Memory B cell (primary cell): ENCODE data around the gene GULP1.

Experiments used
- ATAC-seq: fragments of 150-1000 bp; cut with Tn5 transposase; 2 replicates; pipeline ENCODE4 v1.10.0; 2021; ENCODE audit warnings: low read depth, mild to moderate bottlenecking, moderate library complexity
- DNase-seq, 2 donors: peaks; one replicate each; pipeline ENCODE4 v3.0.0; 2022; ENCODE audit warnings: low spot score in 2 of 2
- H3K27ac Mint-ChIP-seq: one replicate; pipeline ENCODE4 v1.8.0; 2022; ENCODE audit warnings: mild to moderate bottlenecking, moderate library complexity, mixed read lengths
- H3K27me3 Mint-ChIP-seq: one replicate; pipeline ENCODE4 v1.8.0; 2022; ENCODE audit warnings: mixed read lengths
- H3K36me3 Mint-ChIP-seq: one replicate; pipeline ENCODE4 v1.8.0; 2022; ENCODE audit warnings: mild to moderate bottlenecking, mixed read lengths
- H3K4me1 Mint-ChIP-seq: one replicate; pipeline ENCODE4 v1.8.0; 2022; ENCODE audit warnings: mixed read lengths
- H3K4me3 Mint-ChIP-seq: one replicate; pipeline ENCODE4 v1.8.0; 2022; ENCODE audit warnings: mild to moderate bottlenecking, moderate library complexity, mixed read lengths
- H3K9me3 Mint-ChIP-seq: one replicate; pipeline ENCODE4 v1.8.0; 2022; ENCODE audit warnings: mixed read lengths

GULP1 gene

DNA sequence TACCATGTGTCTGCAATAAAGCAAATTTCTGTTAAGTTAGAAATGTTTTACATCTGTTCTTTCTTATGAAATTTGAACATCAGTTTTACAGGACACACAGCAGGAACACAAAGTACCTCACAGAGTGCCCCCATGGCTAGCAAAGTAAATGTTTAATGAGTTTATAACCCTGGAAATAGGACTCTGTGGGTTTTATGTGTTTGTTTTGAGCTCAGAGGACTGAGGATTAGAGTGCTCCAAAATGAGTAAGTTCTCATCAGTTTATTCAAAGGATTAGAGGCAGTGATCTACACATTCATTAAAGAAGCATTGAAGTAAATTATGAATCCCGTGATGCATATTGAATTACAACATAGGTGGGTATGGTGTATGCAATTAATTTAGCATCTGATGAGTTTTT lies 281.8 kb downstream of the GULP1 start:
- Mint-ChIP-seq H3K27ac (no peak overlapping the region), H3K9me3 (no peaks in the 10 kb centered on the region), H3K36me3 (no peaks in the 10 kb centered on the region), H3K27me3 (no peaks in the 10 kb centered on the region), H3K4me1 (no peaks in the 10 kb centered on the region), H3K4me3 (no peak overlapping the region)
- ATAC-seq (no peak), DNase-seq (no peak)

- Mint-ChIP-seq H3K27me3 (no peaks in the 10 kb centered on the region), H3K27ac (no peak overlapping the region), H3K4me3 (no peak overlapping the region), H3K4me1 (no peaks in the 10 kb centered on the region), H3K36me3 (no peaks in the 10 kb centered on the region), H3K9me3 (no peaks in the 10 kb centered on the region)
- DNase-seq = no peak
- ATAC-seq = no peak
These were observed 284.3 kb downstream of the GULP1 start for GRCh38 chr2:188576006-188576405.

DNA sequence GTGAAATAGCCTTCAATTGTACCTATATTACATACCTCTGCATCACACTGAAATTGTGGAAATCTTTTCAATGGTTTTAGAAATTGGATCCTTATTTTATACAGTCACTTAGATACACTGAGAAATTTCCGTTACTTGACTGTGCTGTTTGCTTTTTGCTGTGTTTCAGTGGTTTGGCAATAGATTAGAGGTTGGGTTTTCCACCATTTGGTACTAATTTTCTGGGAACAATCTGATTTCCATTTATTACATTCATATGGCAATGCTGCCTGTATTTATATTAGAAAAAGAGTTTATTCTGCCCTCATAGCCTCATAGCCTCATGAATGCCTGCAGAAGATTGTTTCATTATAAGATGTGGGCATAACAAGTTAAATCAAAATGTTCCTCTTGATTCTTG lies 285.0 kb downstream of the GULP1 start:
- H3K4me1 Mint-ChIP-seq = no peaks in the 10 kb centered on the region
- no peak overlapping the region for H3K27ac Mint-ChIP-seq
- H3K4me3 Mint-ChIP-seq = no peak overlapping the region
- no peaks in the 10 kb centered on the region for H3K36me3 Mint-ChIP-seq
- no peaks in the 10 kb centered on the region for H3K9me3 Mint-ChIP-seq
- ATAC-seq (no peak), DNase-seq (no peak)
- H3K27me3 Mint-ChIP-seq = no peaks in the 10 kb centered on the region

- no peak for DNase-seq
- Mint-ChIP-seq H3K36me3 (no peaks in the 10 kb centered on the region), H3K9me3 (no peaks in the 10 kb centered on the region), H3K4me1 (no peaks in the 10 kb centered on the region), H3K27ac (no peak overlapping the region), H3K4me3 (no peak overlapping the region), H3K27me3 (no peaks in the 10 kb centered on the region)
- no peak for ATAC-seq
These were observed 285.6 kb downstream of the GULP1 start for GRCh38 chr2:188577231-188577630.

DNA sequence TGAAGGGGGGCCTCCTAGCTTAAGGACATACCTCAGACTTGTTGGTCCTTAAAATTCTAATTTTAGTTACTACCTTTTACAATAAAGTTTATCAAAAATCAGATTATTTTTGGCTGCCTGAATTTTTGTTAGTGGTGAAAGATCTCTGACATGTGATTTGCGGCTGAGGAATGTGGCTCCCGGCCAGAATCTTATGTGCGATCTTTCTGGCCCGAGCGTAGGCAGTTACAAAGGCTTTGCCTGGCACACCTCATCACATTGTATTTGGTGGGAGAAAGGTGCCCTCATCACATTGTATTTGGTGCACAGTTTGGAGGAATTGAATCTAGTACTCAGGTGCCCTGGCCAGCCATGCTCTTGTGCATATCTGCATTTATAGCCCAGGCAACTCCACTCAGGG lies 289.1 kb downstream of the GULP1 start:
- no peak for ATAC-seq
- Mint-ChIP-seq H3K9me3 (peaks cover 2% of the 10 kb centered on the region), H3K27ac (no peak overlapping the region), H3K4me1 (no peaks in the 10 kb centered on the region), H3K27me3 (no peaks in the 10 kb centered on the region), H3K36me3 (no peaks in the 10 kb centered on the region), H3K4me3 (no peak overlapping the region)
- DNase-seq = no peak

- no peaks in the 10 kb centered on the region for H3K36me3 Mint-ChIP-seq
- DNase-seq = no peak
- no peaks in the 10 kb centered on the region for H3K4me1 Mint-ChIP-seq
- no peak overlapping the region for H3K27ac Mint-ChIP-seq
- H3K9me3 Mint-ChIP-seq = peaks cover 2% of the 10 kb centered on the region
- no peak for ATAC-seq
- no peak overlapping the region for H3K4me3 Mint-ChIP-seq
- H3K27me3 Mint-ChIP-seq = no peaks in the 10 kb centered on the region
These were observed 290.5 kb downstream of the GULP1 start for GRCh38 chr2:188582211-188582610.

DNA sequence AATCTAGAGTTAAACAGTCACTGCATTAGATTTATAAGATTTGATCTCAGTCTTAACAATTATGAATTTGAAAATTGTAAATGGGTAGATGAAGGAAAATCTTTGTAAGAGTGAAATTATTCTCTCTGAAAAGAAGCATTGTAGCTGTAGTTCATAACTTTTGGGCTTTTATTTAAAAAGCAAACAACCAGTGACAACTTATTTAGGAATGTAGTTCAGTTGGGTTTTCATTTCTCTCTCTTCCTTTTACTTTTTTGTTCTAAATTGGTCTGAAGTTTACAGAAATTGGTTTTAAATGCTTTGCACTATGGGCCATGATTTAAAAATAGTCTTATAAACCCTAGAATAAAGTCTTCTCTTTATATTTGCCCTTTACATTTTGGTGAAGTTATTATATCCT lies 296.6 kb downstream of the GULP1 start:
- Mint-ChIP-seq H3K9me3 (no peaks in the 10 kb centered on the region), H3K27ac (no peak overlapping the region), H3K4me3 (no peak overlapping the region), H3K36me3 (no peaks in the 10 kb centered on the region), H3K4me1 (no peaks in the 10 kb centered on the region), H3K27me3 (no peaks in the 10 kb centered on the region)
- ATAC-seq (no peak), DNase-seq (no peak)

GRCh38 chr2:188596054-188596453 lies 304.4 kb downstream of the GULP1 start:
- no peak for DNase-seq
- Mint-ChIP-seq H3K27me3 (no peaks in the 10 kb centered on the region), H3K27ac (no peak overlapping the region), H3K9me3 (no peaks in the 10 kb centered on the region), H3K4me3 (no peak overlapping the region), H3K4me1 (no peaks in the 10 kb centered on the region), H3K36me3 (no peaks in the 10 kb centered on the region)
- no peak for ATAC-seq

DNA sequence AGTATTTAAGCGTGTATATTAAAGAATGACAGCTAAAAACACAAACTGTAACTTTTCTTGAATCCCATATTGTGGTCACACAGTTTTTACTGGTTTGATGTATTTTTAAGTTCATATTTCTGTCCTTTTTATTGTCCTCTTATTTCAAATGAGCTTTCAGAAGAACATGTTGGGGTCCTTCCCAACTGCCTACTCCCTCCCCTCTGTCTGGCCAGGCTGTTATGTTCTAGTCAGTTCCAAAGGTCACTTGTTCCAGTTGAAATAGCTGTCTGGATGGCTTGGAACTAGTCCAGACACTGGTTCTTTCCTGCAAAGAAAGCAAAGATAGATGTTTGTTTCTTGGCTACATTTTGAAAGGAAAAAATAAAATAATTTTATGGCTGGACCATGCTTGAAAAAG lies 306.9 kb downstream of the GULP1 start:
- H3K27me3 Mint-ChIP-seq = no peaks in the 10 kb centered on the region
- no peak overlapping the region for H3K27ac Mint-ChIP-seq
- ATAC-seq (no peak), DNase-seq (no peak)
- no peaks in the 10 kb centered on the region for H3K36me3 Mint-ChIP-seq
- H3K4me1 Mint-ChIP-seq = no peaks in the 10 kb centered on the region
- H3K9me3 Mint-ChIP-seq = no peaks in the 10 kb centered on the region
- H3K4me3 Mint-ChIP-seq = no peak overlapping the region

GRCh38 chr2:188599140-188599539 lies 307.5 kb downstream of the GULP1 start:
- DNase-seq = no peak
- no peaks in the 10 kb centered on the region for H3K9me3 Mint-ChIP-seq
- H3K36me3 Mint-ChIP-seq = no peaks in the 10 kb centered on the region
- no peaks in the 10 kb centered on the region for H3K27me3 Mint-ChIP-seq
- no peak for ATAC-seq
- H3K27ac Mint-ChIP-seq = no peak overlapping the region
- H3K4me3 Mint-ChIP-seq = no peak overlapping the region
- H3K4me1 Mint-ChIP-seq = no peaks in the 10 kb centered on the region

- ATAC-seq (no peak), DNase-seq (no peak)
- H3K27me3 Mint-ChIP-seq = no peaks in the 10 kb centered on the region
- no peak overlapping the region for H3K27ac Mint-ChIP-seq
- H3K4me3 Mint-ChIP-seq = no peak overlapping the region
- no peaks in the 10 kb centered on the region for H3K4me1 Mint-ChIP-seq
- no peaks in the 10 kb centered on the region for H3K36me3 Mint-ChIP-seq
- H3K9me3 Mint-ChIP-seq = no peaks in the 10 kb centered on the region
These were observed 309.0 kb downstream of the GULP1 start for GRCh38 chr2:188600536-188601210.

DNA sequence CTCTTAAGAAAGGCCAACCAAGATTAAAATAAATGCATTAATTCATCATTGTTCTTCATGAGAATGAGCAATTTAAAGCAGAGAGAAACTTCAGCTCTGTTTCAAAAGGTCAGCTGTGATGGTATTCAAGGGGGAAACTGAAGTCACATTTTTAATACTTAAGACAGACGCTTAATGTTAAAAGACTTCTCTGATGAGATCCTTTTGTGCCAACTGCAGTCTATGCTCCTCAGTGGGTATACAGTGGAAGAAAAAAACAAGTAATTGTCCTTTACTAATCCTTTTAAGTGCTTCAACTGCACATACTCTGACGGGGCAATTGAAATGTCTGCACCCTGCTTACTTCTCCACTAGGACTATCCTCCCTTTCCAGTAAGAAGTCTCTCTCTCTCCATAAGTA lies 309.7 kb downstream of the GULP1 start:
- no peaks in the 10 kb centered on the region for H3K9me3 Mint-ChIP-seq
- DNase-seq = no peak
- no peaks in the 10 kb centered on the region for H3K36me3 Mint-ChIP-seq
- no peaks in the 10 kb centered on the region for H3K4me1 Mint-ChIP-seq
- H3K27ac Mint-ChIP-seq = no peak overlapping the region
- no peak overlapping the region for H3K4me3 Mint-ChIP-seq
- no peaks in the 10 kb centered on the region for H3K27me3 Mint-ChIP-seq
- no peak for ATAC-seq

GRCh38 chr2:188601927-188602326 lies 310.3 kb downstream of the GULP1 start:
- H3K4me3 Mint-ChIP-seq = no peak overlapping the region
- no peaks in the 10 kb centered on the region for H3K9me3 Mint-ChIP-seq
- ATAC-seq (no peak), DNase-seq (no peak)
- H3K27ac Mint-ChIP-seq = no peak overlapping the region
- H3K27me3 Mint-ChIP-seq = no peaks in the 10 kb centered on the region
- no peaks in the 10 kb centered on the region for H3K4me1 Mint-ChIP-seq
- H3K36me3 Mint-ChIP-seq = no peaks in the 10 kb centered on the region

GRCh38 chr2:188604579-188604978 lies 312.9 kb downstream of the GULP1 start:
- DNase-seq = no peak

More at GRCh38 chr2:188604579-188604978, 312.9 kb downstream of the GULP1 start:
- Mint-ChIP-seq H3K4me3 (no peak overlapping the region), H3K4me1 (no peaks in the 10 kb centered on the region), H3K9me3 (no peaks in the 10 kb centered on the region), H3K27me3 (no peaks in the 10 kb centered on the region), H3K27ac (no peak overlapping the region), H3K36me3 (no peaks in the 10 kb centered on the region)
- ATAC-seq = no peak
